NK-92 (cell line): ENCODE results near the gene GBE1.
"Not testable (repeated sequence)": the region's sequence is repeated elsewhere in the genome, so short reads cannot be mapped to it uniquely, and the experiment has no call there.

Experiments
- DNase-seq: peaks from one replicate; lab custom pipeline; 2025; ENCODE audit not compliant: unreplicated experiment; lab: John Stamatoyannopoulos, UW

Gene GBE1

DNA sequence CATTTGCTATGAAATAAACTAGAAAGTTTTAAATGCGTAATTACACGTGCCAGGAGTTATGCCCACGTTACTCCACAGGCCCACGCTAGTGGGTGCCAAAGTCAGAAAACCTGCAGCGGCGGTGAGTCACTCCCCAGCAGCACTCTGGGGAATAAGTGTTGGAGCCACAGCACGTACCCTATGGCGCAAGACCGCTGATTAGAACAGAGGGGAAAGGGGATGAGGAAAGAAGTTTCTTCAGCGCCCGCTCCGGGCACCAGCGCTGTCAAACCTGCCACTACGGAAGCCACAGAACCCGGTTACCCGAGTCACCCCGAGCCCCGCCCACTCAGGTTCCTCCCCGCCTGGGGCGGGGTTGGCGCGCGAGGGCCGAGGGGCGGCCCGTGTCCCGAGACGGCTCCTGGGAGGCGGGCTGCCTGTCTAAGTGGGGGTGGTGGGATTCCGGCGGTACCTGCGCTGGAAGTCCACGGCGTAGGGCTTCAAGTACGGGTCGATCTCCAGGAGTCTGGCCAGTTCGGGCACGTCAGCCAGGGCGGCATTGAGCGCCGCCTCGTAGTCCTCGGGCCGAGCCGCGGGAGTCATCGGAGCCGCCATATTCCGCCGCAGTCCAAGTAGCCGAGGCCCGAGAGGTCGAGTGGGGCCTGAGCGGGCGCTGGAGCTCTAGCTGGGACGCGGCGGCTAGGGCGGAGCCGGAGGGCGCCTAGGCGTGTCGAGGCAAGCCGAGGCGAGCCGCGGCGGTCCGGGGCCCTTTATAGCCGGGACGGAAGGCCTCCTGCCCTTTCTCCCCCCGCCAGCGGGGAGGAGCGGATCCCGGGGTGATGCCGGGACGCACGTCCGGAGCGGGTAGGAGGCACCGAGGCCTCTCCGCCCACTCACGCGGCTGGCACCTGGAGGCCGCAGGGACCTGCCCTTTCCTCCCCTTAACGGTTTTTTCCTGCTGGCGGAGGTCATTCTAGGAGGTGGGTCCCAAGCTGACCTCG, at the start of gene GBE1:
Gene GBE1 (minus strand): TSS at position 722 of the 980 bp plus-strand sequence. CDS start 128 bp downstream, at position 594.
- DNase-seq, result peak; percentile 31

GRCh38 chr3:81808900-81809299, 47.5 kb upstream of the GBE1 start:
- DNase-seq, result no peak

DNA sequence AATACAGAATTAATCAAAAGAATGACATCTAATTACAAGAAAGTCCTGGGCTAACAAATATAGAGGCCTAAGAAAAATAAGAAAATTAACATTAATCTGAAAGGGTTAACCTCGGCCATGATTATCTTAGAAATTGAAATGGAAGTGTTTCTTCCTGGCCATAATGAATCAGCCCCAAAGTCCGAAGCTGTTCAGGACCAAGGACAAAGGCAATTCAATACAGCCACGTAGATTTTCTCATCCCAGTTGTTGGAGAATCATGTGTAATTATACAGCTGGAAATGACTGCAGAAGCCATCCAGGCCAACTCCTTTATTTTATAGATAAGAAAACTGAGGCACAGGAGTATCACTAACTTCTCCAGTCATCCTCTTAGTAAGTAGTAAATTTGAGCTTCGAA, 38.0 kb upstream of the GBE1 start:
- no peak for DNase-seq

DNA sequence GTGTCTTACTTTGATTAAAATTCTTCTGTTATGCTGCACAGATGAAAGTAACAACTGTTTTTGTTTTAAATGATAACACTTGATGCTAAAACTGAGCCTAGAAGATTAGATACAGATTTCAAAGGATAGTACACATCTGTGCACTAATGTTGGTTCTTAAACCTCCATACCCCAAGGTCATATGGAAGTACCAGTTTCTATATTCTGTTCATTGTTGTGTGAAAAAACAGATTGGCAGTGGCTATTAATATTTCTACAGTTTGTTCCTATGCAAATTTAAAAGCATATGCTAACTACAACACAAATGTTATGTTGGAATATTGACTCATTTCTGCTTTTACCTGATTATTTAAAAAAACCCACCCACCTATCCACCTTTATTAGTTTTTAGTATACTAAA, 32.0 kb upstream of the GBE1 start:
- DNase-seq, result no peak

GRCh38 chr3:81790117-81790516, 28.7 kb upstream of the GBE1 start:
- no peak for DNase-seq

DNA sequence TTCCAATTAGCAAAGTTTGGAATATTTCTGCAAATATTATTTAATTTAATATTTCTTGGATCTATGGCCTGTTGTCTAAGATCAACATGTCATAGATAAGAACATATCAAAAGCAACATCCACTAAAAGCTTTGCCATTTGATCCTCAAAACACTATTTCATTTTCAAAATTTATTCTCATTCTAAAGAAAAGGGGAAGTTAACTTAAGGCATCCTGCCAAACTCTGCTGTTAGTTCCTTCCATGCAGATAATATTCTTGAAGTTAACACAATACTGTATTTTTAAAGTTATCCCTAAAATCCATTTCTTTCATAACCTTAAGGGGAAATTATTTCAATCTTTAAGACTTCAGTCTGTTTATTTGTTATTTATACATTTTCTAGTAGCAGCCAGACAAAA, 28.2 kb upstream of the GBE1 start:
- DNase-seq, result no peak

GRCh38 chr3:81788610-81789009, 27.2 kb upstream of the GBE1 start:
- no peak for DNase-seq

GRCh38 chr3:81788044-81788443, 26.6 kb upstream of the GBE1 start:
- no peak for DNase-seq

DNA sequence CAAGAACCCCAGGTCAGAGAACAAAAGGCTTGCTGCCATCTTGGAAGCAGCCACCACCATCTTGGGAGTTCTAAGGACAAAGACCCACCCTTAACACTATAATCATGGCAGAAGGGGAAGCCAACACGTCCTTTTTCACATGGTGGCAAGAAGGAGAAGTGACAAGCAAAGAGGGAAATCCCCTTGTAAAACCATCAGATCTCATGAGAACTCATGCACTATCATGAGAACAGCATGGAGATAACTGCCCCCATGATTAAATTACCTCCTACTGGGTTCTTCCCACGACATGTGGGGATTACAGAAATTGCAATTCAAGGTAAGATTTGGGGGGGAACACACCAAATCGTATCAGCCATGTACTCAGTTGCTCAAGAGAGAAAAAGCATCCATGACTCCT, 21.1 kb upstream of the GBE1 start:
- no peak for DNase-seq

GRCh38 chr3:81778678-81779182, 17.3 kb upstream of the GBE1 start:
- no peak for DNase-seq

DNA sequence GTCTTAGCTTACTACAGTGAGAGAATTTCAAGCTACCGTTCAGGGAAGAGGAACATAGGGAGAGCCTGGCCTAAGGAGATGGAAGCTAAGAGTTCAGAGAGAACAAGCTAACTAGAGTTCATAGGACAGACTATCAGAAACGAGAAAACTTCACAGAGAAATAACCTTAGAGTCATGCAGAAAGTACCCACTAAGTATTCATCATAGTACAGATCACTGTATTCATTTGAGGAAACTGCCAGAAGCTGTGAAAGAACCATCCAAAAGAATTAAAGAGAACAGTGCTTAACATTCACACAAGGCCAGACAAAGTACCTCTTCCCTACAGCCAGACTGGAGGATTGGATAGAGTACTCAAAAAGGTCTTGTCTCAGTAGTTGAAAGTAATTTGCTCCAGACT, 15.2 kb upstream of the GBE1 start:
- DNase-seq, result no peak

- DNase-seq, result no peak
Measured at GRCh38 chr3:81770710-81771109, 9.3 kb upstream of the GBE1 start.

GRCh38 chr3:81769299-81769698, 7.9 kb upstream of the GBE1 start:
- DNase-seq, result no peak

GRCh38 chr3:81767250-81767859, 5.9 kb upstream of the GBE1 start:
- DNase-seq, result not testable (repeated sequence)

DNA sequence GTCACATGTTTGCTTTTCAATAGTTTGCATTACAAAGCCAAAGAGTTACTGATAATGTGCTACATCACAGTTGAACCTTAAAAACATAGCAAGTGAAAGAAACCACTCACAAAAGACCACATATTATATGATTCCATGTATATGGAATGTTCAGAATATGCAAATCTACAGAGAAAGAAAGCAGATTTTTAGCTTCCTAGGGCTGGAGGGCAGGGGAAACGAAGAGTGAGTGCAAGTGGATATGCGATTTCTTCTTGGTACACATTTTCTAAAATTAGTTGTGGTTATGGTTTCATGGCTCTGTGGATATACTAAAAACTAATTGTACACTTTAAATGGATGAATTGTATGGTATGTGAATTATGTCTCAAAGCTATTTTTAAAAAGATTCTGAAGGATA, 4.0 kb upstream of the GBE1 start:
- DNase-seq, result no peak

DNA sequence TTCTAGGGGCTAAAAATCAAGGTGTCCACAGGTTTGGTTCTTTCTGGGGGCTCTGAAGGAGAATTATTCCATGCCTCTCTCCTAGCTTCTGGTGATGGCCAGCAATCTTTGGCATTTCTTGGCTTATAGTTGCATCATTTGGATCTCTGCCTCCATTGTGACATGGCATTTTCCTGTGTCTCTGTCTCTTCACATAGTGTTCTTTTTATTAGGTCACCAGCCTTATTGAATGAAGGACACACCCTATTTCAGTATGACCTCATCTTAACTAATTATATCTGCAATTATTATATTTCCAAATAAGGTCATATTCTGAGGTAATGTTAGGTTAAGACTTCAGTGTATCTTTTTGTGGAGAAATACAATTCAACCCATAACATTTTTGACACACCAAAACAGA, 3.2 kb upstream of the GBE1 start:
- no peak for DNase-seq

- DNase-seq, result no peak
Measured at GRCh38 chr3:81764002-81764401, 2.6 kb upstream of the GBE1 start.

GRCh38 chr3:81763001-81763400, 1.6 kb upstream of the GBE1 start:
- DNase-seq, result no peak

DNA sequence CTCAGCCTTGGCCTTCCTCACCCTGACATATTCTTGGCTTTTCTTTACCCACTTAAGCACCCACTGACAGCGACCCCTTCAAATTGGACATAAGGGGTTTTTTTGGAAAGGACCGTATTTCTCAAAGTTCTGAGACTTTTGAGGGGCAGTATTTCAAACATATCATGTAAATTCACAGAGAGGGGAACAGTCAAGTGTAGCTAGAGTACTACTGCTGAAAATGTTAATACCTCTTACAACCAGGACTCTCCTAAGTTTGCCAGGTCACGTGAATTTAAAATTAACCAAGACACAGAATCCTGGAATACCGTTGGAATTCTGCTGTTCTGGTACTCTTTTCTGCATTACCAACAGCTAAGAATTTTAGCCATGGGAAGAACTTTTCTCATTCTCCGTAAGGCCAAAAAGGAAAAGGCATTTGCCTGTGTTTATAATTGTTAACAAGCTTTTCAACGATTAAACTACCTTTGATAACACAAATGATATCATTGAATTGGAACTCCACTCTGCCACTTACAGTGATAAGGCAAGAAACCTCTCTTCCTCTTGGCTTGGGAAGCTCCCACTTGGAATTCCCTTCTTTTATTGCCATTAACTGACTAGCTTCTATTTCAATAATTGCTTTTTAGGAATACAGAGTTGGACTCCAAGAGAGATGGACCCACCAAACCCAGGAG, 597 bp upstream of the GBE1 start:
- no peak for DNase-seq

GRCh38 chr3:81760215-81760614, 1.2 kb downstream of the GBE1 start:
- no peak for DNase-seq

DNA sequence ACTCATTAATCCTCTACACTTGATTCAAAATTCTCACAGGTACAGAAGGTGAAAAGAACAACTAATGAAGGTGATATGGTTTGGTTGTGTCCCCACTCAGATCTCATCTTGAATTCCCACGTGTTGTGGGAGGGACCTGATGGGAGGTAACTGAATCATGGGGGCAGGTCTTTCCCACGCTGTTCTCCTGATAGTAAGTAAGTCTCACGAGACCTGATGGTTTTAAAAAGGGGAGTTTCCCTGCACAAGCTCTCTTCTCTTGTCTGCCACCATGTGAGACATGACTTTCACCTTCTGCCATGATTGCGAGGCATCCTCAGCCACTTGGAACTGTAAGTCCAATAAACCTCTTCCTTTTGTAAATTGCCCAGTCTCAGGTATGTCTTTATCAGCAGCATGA, 2.7 kb downstream of the GBE1 start:
- DNase-seq, result not testable (repeated sequence)

DNA sequence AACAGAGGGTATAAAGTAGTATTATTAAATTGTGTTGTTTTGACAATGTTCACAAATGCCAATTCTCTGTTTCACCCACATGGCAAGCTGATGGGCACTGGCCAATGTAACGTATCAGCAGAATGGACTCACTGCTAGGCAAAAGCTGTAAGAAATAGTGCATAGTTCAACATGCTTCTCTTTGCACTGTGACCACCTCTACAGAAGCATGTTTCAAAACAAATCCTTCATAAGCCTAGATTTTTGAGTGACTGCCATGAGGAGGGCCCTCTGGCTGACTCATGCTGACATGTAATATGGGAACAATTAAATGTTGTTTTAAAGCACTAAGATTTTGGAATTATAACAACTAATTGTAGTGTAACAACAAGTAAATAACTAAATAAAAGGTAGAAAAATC, 3.2 kb downstream of the GBE1 start:
- DNase-seq, result no peak
